ENCODE data around the gene PSMB9.
"Not testable (repeated sequence)": the region's sequence is repeated elsewhere in the genome, so short reads cannot be mapped to it uniquely, and the experiment has no call there.

Gene PSMB9

GRCh38 chr6:32853541-32854375 is at the start of gene PSMB9, which contains the start of gene TAP1:
PSMB9 (plus strand) TSS chr6:32854192; CDS start chr6:32854230, 38 bp downstream.
TAP1 (minus strand) TSS chr6:32853704; CDS start chr6:32853636, 68 bp downstream.
- peak; percentile 88 for DNase-seq (ENCODE audit: low read depth)

DNA sequence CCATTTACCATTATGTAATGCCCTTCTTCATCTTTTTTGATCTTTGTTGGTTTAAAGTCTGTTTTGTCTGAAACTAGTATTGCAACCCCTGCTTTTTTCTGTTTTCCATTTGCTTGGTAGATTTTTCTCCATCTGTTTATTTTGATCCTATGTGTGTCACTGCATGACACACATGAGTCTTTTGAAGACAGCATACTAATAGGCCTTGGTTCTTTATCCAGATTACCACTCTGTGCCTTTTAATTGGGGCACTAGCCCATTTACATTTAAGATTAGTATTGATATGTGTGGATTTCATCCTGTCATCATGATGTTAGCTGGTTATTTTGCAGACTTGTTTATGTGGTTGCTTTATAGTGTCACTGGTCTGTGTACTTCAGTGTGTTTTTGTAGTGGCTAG is 48.6 kb upstream of the PSMB9 start:
- not testable (repeated sequence) for DNase-seq (ENCODE audit: low read depth)

DNA sequence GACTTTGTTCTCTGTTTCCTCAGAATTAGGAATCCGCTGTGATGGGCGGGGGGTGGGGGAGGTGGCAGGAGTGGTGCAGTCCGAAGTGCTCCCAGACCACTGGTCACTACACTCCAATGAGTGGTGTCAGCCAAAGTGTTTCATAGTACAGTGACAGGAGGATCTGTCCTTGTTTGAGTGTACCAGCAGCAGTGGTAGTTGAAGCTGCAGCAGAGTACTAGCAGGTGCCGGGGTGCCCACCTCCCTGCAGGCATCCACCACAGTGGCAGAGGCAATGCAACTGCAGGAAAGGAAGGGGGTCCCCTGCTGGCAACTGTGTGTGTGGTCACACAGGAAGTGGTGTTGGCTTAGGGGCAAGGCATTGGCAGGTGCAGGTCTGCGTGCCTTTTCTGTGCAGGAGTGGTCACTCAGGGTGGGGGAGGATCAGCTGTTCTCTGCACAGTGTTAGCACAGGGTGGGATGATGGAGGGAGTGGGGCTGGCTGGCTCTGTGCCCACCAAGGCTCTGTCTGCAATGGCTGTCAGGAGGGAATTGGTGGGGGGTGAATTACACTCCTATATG is 46.9 kb upstream of the PSMB9 start:
- no peak for DNase-seq (ENCODE audit: low read depth)

GRCh38 chr6:32809171-32809570 is 44.8 kb upstream of the PSMB9 start:
- DNase-seq (ENCODE audit: low read depth): no peak

GRCh38 chr6:32814145-32814544 is 39.8 kb upstream of the PSMB9 start:
- no peak for DNase-seq (ENCODE audit: low read depth)

GRCh38 chr6:32815115-32815514 is 38.9 kb upstream of the PSMB9 start:
- peak; percentile 73 for DNase-seq (ENCODE audit: low read depth)

- DNase-seq (ENCODE audit: low read depth): no peak
Observed at GRCh38 chr6:32815996-32816395, 38.0 kb upstream of the PSMB9 start.

GRCh38 chr6:32816746-32817204 is 37.2 kb upstream of the PSMB9 start, which contains the start of gene HLA-DOB:
HLA-DOB (minus strand) TSS chr6:32817002; CDS start chr6:32816951, 51 bp downstream.
- no peak for DNase-seq (ENCODE audit: low read depth)

DNA sequence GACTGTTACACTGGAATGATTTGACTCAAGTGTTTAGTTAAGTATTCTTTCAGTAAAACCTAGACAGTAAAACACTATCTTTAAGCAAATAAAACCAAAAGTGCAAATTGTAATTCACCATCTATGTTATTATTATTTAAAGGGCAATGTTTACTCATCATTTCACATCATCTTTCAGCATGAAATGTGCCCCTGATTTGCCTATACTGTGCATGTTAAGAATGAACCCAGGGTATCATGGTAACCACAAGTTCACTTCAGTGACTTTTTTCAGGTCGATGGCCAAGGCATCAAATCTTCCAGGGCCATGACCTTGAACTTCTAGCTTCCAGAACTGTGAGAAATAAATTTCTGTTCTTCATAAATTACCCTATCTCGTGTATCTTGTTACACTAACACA is 35.1 kb upstream of the PSMB9 start:
- DNase-seq (ENCODE audit: low read depth): no peak

- peak; percentile 28 for DNase-seq (ENCODE audit: low read depth)
Observed at GRCh38 chr6:32819729-32820128, 34.3 kb upstream of the PSMB9 start.

- DNase-seq (ENCODE audit: low read depth): peak; percentile 56
Observed at GRCh38 chr6:32825966-32826365, 28.0 kb upstream of the PSMB9 start.

DNA sequence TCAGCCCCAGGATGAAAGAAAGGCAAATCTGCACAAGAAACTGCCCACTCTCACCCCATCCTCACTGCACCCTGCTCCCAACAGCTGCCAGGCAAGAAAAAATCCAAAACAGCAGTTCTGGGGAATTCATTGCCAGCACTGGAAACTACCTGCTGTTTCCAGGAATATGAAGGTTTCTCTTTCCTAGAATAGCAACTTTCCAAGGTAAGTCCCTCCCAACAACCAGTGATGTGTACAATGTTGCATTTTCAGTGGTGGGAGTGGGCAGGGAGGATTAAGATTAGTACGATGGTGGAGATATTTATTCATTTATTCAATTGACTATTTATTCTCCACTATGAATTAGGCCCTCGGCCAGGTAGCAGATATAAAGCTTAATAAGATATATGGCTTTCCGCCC is 27.0 kb upstream of the PSMB9 start:
- DNase-seq (ENCODE audit: low read depth): no peak

- no peak for DNase-seq (ENCODE audit: low read depth)
Observed at GRCh38 chr6:32829495-32829894, 24.5 kb upstream of the PSMB9 start.

- no peak for DNase-seq (ENCODE audit: low read depth)
Observed at GRCh38 chr6:32830017-32830416, 24.0 kb upstream of the PSMB9 start.

DNA sequence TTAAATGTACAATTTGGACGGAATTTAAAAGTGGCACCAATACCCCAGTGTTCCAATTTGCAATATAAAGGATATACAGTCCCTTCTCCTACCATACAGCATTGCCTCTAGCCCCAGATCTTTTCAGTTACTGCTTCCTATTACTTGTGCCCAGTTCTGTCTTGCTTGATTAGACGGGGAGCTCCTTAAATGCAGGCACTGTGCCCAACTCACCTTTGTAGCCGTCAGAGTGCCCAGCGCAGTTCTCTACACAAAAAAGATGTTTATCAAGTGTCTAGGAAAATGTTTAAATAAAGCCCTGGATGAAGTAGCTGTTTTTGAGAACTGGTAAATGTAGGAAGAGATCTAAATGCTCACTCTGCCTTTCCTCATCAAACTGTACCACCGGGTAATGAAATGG is 23.1 kb upstream of the PSMB9 start:
- no peak for DNase-seq (ENCODE audit: low read depth)

DNA sequence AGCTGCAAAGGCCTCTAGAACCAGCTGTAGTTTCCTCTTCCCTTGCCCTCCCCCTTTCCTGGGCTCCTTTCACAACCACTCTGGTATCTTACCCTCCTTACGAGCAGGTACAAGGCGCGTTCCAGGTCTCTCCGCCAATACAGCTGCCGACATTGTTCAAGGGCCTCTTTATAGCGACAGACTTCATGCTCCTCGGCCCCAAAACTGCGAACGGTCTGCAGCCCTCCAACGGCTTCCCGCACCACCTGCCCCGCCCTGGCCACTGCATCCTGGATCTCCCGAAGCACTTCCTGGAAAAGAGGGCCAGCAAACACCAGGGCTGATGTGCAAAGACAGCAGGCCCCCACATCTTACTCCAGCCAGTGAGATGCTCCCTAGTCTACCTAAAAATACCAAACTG is 21.5 kb upstream of the PSMB9 start:
- DNase-seq (ENCODE audit: low read depth): no peak

DNA sequence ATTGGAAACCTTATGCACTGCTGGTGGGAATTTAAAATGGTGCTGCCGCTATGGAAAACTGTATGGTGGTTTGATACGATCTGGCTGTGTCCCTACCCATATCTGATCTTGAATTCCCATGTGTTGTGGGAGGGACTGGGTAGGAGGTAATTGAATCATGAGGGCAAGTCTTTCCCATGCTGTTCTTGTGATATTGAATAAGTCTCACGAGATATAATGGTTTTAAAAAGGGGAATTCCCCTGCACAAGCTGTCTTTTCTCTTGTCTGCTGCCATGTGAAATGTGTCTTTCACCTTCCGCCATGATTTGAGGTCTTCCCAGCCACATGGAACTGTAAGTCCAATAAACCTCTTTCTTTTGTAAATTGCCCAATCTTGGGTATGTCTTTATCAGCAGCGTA is 20.3 kb upstream of the PSMB9 start:
- DNase-seq (ENCODE audit: low read depth): no peak

- DNase-seq (ENCODE audit: low read depth): no peak
Observed at GRCh38 chr6:32835167-32835893, 18.7 kb upstream of the PSMB9 start.

GRCh38 chr6:32836873-32837272 is 17.1 kb upstream of the PSMB9 start:
- DNase-seq (ENCODE audit: low read depth): no peak

DNA sequence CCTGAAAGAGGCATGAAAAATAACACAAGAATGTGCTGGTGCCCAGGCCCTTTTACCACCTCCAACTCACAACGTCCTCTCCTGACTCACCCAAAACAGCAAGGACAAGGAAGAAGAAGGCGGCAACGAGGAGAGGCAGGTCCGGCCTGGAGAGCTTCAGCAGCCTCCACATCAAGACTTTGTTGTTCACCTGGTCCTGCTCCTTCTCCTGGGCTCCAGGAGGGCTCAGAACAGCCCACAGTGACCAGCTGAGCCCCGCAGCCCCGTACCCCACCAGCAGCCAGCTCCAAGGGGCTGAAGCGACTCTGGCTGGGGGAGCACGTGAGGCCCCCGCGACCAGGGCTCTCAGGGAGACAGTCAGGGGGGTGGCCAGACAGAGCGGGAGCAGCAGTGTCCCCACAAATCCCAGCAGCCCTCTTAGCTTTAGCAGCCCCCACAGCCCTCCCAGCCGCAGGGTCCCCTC is 16.3 kb upstream of the PSMB9 start:
- no peak for DNase-seq (ENCODE audit: low read depth)

DNA sequence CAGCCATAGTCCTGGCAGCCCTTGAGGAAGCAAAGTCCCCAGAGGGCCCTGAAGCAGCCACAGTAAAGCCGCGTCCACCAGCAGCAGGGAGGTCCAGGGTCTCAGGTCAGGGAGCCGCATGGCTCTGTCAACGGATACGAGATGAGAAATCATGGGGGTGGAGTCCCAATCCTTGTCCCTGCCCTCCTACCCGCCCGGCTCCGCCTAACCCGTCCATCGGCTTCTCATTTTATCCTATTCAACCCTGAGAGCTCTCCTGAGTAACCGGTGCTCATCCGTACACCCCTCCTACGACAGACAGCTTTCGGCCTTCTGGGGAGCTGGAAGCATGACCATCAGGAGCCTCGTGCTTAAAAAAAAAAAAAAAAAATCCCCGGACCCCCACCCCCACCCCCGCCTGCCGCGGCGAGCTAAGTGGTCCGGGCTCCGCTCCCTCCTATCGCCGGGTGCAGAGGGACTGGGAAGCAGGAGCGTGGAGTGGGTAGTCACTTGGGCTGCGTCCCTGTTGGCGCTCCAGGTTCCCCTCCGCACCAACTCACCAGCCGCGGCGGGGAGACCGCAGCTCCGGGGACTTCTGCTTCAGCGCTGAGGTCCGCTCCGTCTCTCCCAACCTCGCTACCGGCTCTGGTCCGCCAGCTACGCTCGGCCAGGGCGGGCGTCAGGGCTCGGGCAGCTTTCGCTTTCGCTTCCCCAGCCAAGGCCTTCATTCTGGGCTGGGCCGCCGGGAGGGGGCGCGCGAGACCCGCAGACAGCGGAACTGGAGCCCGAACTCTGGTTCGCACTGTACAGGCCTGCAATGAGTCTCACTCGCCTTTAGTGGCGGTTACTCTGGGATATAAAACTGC is 15.7 kb upstream of the PSMB9 start, which contains the start of gene TAP2:
Gene TAP2, minus strand, starts transcription at position 626 of the 845 bp plus-strand sequence. Its CDS starts 506 bp downstream, at position 120.
- peak; percentile 86 for DNase-seq (ENCODE audit: low read depth)

Measured in stromal cell of bone marrow (primary cell).